Endothelial cell of umbilical vein (primary cell): Measurements from ENCODE around the gene KYAT1.

Experiments
- EZH2 ChIP-seq: IDR thresholded peaks from 2 replicates; pipeline ENCODE4 v1.6.1; 2012; ENCODE audit warnings: borderline replicate concordance, low read depth, mild to moderate bottlenecking, moderate library complexity, low read length, inconsistent platforms; ENCODE audit not compliant: severe bottlenecking
- JUN ChIP-seq: IDR thresholded peaks from 2 replicates; pipeline ENCODE4 v1.6.1; 2011; ENCODE audit warnings: borderline replicate concordance, low read depth; ENCODE audit not compliant: insufficient read length, insufficient read depth
- MYC ChIP-seq: IDR thresholded peaks from one replicate; pipeline ENCODE4 v1.6.1; 2011; ENCODE audit warnings: mild to moderate bottlenecking, low read depth, low read length
- POLR2A ChIP-seq: IDR thresholded peaks from 2 replicates; pipeline ENCODE4 v1.6.1; 2012; ENCODE audit warnings: low read depth, mild to moderate bottlenecking, control low read depth, low read length
- POLR2AphosphoS5 ChIP-seq: IDR thresholded peaks from 2 replicates; pipeline ENCODE4 v1.6.1; 2012; ENCODE audit warnings: low read depth, mild to moderate bottlenecking, control low read depth, low read length, moderate library complexity; ENCODE audit not compliant: insufficient read depth
- TF ChIP-seq, protein P1 (sequence below), 2 donors: IDR thresholded peaks; 1 replicate in 1 of 2; 2 replicates in 1 of 2; pipeline ENCODE4 v1.5.1; 2011; ENCODE audit warnings: low read length in 2 of 2, mild to moderate bottlenecking in 2 of 2, moderate library complexity in 2 of 2, control low read depth in 1 of 2, inconsistent platforms in 1 of 2, low read depth in 1 of 2; ENCODE audit not compliant: insufficient read depth in 1 of 2; ENCODE audit errors: extremely low read depth in 1 of 2

GRCh38 chr9:128909859-128910258 lies 28.1 kb upstream of the KYAT1 start:
- TF ChIP-seq, protein P1, sequence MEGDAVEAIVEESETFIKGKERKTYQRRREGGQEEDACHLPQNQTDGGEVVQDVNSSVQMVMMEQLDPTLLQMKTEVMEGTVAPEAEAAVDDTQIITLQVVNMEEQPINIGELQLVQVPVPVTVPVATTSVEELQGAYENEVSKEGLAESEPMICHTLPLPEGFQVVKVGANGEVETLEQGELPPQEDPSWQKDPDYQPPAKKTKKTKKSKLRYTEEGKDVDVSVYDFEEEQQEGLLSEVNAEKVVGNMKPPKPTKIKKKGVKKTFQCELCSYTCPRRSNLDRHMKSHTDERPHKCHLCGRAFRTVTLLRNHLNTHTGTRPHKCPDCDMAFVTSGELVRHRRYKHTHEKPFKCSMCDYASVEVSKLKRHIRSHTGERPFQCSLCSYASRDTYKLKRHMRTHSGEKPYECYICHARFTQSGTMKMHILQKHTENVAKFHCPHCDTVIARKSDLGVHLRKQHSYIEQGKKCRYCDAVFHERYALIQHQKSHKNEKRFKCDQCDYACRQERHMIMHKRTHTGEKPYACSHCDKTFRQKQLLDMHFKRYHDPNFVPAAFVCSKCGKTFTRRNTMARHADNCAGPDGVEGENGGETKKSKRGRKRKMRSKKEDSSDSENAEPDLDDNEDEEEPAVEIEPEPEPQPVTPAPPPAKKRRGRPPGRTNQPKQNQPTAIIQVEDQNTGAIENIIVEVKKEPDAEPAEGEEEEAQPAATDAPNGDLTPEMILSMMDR (IDR thresholded peaks at IDR 0.05; ENCODE audit: extremely low read depth in 1 of 2, insufficient read depth in 1 of 2, low read depth in 1 of 2, low read length in 2 of 2), result no peak
- TF ChIP-seq JUN (no peak), POLR2AphosphoS5 (no peak), EZH2 (no peak), POLR2A (no peak), MYC (no peak)
